Measurements from ENCODE around the gene THSD4.

THSD4 gene

GRCh38 chr15:71547011-71547410 lies 431.7 kb downstream of the THSD4 start:
- Histone ChIP-seq H3F3A (ENCODE audit: insufficient read depth, low read length) (no peaks in the 10 kb centered on the region), H3K4me3 (ENCODE audit: low read depth, low read length, poor library complexity, severe bottlenecking) (no peak overlapping the region), H3K36me3 (ENCODE audit: insufficient read depth, low read length) (no peaks in the 10 kb centered on the region), H3K4me2 (ENCODE audit: low read length) (no peak overlapping the region), H3K79me2 (ENCODE audit: insufficient read depth, low read length) (no peaks in the 10 kb centered on the region), H3K4me1 (ENCODE audit: insufficient read depth, low read length, severe bottlenecking) (no peaks in the 10 kb centered on the region), H4K20me1 (ENCODE audit: insufficient read depth, low read length) (no peaks in the 10 kb centered on the region), H2AFZ (ENCODE audit: low read length) (no peak overlapping the region), H3K27me3 (ENCODE audit: insufficient read depth, low read length) (no peaks in the 10 kb centered on the region), H3K9me3 (ENCODE audit: low read length) (no peaks in the 10 kb centered on the region), H3K9ac (ENCODE audit: low read length) (no peak overlapping the region), H3K27ac (ENCODE audit: low read depth, low read length, poor library complexity, severe bottlenecking) (no peak overlapping the region), H3K9me2 (ENCODE audit: low read depth, low read length) (no peaks in the 10 kb centered on the region)
- TF ChIP-seq EZH2 (IDR thresholded peaks at IDR 0.05; ENCODE audit: borderline replicate concordance, low read length) (no peak), CTCF (IDR thresholded peaks at IDR 0.05; ENCODE audit: low read length) (no peak)

GRCh38 chr15:71548401-71548807 lies 433.1 kb downstream of the THSD4 start:
- Histone ChIP-seq H4K20me1 (ENCODE audit: insufficient read depth, low read length) (no peaks in the 10 kb centered on the region), H3K4me1 (ENCODE audit: insufficient read depth, low read length, severe bottlenecking) (no peaks in the 10 kb centered on the region), H3K27ac (ENCODE audit: low read depth, low read length, poor library complexity, severe bottlenecking) (no peak overlapping the region), H3K4me2 (ENCODE audit: low read length) (no peak overlapping the region), H3K36me3 (ENCODE audit: insufficient read depth, low read length) (no peaks in the 10 kb centered on the region), H3K9ac (ENCODE audit: low read length) (no peak overlapping the region), H3K9me3 (ENCODE audit: low read length) (no peaks in the 10 kb centered on the region), H2AFZ (ENCODE audit: low read length) (no peak overlapping the region), H3K79me2 (ENCODE audit: insufficient read depth, low read length) (no peaks in the 10 kb centered on the region), H3K9me2 (ENCODE audit: low read depth, low read length) (no peaks in the 10 kb centered on the region), H3F3A (ENCODE audit: insufficient read depth, low read length) (no peaks in the 10 kb centered on the region), H3K27me3 (ENCODE audit: insufficient read depth, low read length) (no peaks in the 10 kb centered on the region), H3K4me3 (ENCODE audit: low read depth, low read length, poor library complexity, severe bottlenecking) (no peak overlapping the region)
- no peak for TF ChIP-seq CTCF (IDR thresholded peaks at IDR 0.05; ENCODE audit: low read length)
- TF ChIP-seq EZH2 (IDR thresholded peaks at IDR 0.05; ENCODE audit: borderline replicate concordance, low read length): no peak

GRCh38 chr15:71549091-71549490 lies 433.8 kb downstream of the THSD4 start:
- H3K9me2 ChIP-seq (ENCODE audit: low read depth, low read length): no peaks in the 10 kb centered on the region
- H3K27ac ChIP-seq (ENCODE audit: low read depth, low read length, poor library complexity, severe bottlenecking): no peak overlapping the region
- no peaks in the 10 kb centered on the region for H3K36me3 ChIP-seq (ENCODE audit: insufficient read depth, low read length)
- no peaks in the 10 kb centered on the region for H3K79me2 ChIP-seq (ENCODE audit: insufficient read depth, low read length)
- no peaks in the 10 kb centered on the region for H3F3A ChIP-seq (ENCODE audit: insufficient read depth, low read length)
- no peaks in the 10 kb centered on the region for H3K4me1 ChIP-seq (ENCODE audit: insufficient read depth, low read length, severe bottlenecking)
- H3K4me3 ChIP-seq (ENCODE audit: low read depth, low read length, poor library complexity, severe bottlenecking): no peak overlapping the region
- H3K27me3 ChIP-seq (ENCODE audit: insufficient read depth, low read length): no peaks in the 10 kb centered on the region
- no peak for TF ChIP-seq CTCF (IDR thresholded peaks at IDR 0.05; ENCODE audit: low read length)
- TF ChIP-seq EZH2 (IDR thresholded peaks at IDR 0.05; ENCODE audit: borderline replicate concordance, low read length): no peak
- no peak overlapping the region for H3K4me2 ChIP-seq (ENCODE audit: low read length)
- H3K9me3 ChIP-seq (ENCODE audit: low read length): no peaks in the 10 kb centered on the region
- H4K20me1 ChIP-seq (ENCODE audit: insufficient read depth, low read length): no peaks in the 10 kb centered on the region
- no peak overlapping the region for H2AFZ ChIP-seq (ENCODE audit: low read length)
- no peak overlapping the region for H3K9ac ChIP-seq (ENCODE audit: low read length)
